HG02588 (cell line): ENCODE results near the gene RYR3.
A peak's percentile ranks its signal among the peaks of the same experiment; 100 is the strongest.

Experiments used
- ATAC-seq: cut with Tn5 transposase; IDR thresholded peaks from one replicate; pipeline ENCODE4 v1.9.1; 2021; ENCODE audit warnings: mild to moderate bottlenecking, moderate library complexity; ENCODE audit not compliant: unreplicated experiment

The RYR3 gene

DNA sequence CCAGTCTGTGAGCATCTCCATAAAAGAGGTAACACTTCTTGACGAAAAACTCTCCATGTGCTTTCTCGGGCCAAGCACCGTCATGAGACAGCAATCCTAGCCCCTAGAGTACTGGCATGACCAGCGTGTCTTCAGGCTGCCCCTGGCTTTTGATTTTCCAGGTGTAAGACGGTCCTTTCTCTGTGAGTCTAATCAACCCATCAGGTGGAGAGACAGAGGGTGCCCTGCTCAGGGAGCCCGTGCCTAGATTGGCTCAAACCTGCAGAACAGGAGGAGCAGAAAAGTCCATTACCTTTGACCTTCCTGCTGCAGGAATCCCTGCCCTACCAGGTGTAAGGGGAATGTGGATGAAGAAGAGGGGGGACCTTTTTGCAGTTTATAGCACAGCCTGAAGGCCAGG is 548.1 kb downstream of the RYR3 start:
- ATAC-seq = no peak

DNA sequence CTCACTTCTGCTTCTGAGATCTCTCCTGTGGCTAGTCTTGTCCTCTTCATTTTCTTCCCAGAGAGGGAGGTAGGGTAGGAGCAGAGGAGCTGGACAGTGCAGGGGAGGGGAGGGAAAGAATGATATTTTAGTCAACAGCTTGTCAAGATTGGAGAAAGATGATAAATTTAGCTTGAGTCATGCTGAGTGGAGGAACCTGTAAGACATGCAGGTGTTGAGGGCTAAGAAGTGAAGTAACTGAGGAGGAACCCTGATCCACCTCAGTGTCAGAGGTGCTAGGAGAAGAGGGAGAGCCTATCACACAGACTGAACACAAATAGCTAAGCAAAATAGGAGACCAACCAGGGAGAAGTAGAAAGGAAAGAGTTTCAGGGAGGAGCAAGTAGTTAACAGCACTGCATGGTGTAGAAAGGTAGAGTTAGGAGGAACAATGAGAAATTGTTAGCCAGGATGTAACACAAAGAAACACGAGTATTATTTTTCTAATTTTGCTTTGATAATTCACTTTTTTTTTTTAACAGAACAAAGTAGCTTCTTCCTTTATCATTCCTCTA is 549.3 kb downstream of the RYR3 start:
- ATAC-seq = no peak

DNA sequence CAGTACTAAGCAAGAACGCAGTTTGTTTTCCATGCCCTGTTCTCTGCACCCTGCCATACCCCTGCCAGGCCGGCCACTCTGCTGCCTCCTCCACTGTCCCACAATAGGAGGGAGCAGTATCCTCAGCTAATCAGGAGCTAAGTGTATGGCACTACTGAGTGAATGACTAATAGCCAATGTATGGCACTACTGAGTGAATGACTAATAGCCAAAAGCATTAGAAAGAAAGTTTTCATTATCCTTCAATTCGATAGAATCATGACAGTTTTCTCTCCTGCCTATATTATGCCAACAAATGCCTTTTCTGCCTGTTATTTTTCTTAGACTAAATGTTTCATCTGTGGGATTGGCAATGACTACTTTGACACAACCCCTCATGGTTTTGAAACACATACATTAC is 550.0 kb downstream of the RYR3 start:
- no peak for ATAC-seq

DNA sequence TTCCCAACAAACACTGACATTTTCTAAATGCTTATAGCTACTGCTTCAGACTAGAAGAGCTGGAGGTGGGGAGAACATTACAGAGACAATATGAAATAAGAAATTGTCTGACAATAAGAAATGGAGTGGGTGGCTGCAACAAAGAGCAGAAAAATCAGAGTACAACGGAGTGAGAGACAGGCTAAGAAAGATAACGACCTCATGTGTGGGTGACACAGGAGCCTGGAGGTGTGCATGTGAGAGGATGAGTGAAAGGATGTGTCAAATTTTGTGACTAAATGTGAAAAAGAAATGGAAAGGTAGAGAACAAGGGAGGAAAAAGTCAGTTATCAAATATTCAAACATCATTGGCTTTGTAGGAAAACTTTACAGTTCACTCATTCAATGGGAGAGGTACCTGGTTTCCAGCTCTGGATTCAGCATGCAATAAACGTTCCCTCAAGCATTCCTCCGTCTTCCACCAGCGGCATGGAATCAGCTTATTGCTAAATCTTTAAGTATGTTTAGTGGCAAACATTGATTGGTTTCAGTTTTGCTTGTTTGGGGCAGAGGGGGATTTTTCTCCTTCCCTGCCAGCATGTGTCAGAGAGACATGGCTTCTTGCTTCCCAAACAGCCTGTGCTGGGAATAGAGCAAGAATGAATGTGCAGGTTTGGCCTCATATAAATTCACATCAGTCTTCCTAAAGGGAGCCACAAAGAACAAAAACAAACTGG is 553.8 kb downstream of the RYR3 start:
- no peak for ATAC-seq

DNA sequence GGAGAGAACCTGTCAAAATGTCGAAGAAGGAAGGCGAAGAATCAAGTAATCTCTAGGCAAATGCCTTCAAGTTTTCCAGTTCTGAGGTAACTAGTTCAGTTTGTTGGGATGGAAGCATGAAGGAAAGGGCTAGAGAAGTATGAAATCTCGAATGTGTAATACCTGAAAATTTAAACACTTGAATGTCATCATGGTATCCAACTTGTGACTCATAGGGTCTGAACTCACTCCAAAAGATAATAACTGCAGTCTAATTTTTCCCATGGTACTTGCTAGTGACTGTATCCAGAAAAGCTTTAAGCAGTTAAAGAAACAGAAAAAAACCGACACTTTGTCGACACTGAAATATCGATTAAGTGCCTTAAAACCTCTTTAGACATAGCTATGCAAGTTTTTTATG is 554.6 kb downstream of the RYR3 start:
- ATAC-seq = no peak

DNA sequence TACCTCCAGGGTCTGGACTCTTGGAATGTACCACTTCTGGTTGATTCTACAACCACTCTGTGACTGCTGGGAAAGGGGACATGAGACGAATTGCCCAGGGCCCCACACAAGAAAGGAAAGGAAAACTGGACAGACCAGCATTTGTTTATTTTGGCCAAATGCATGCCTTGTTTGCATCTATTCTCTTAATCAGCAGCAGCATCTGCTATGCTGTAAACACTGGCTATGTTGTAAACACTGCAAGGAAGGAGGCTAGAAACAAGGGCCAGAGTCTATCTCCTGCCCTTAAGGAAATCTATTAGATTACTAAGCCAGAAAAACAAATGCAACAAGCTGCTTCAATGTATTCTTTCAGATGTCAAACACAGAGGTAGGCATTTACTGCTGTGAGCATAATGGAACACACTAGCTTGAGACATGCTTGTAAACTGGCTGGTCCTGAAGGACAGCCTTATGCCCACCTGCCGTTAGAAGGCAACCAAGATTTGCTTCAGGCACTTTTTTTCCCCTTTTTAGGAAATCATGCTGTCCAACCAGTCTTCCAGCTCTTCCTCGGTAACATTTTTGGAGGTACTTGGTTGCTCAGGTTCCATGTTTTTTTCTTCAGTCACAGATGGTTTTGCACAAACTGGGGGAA is 555.5 kb downstream of the RYR3 start:
- no peak for ATAC-seq

DNA sequence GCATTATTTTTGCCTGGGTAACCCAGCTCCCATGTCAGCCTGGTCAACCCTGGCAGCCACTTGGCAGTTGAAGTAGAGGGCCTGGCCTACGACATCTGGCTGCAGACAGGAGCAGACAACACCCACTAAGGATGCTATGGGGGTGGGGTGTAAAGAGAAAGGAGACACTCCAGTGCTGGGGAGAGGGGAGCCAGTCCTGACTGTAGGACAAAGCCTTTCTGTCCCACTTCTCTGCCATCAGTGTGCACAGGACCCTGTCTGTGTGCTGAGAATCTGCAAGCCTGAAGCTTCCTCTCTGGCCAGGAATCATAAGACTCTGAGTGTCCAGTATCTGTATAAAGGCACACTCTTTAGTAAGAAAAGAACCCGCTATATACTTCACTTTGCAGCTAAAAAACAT is 561.2 kb downstream of the RYR3 start:
- no peak for ATAC-seq

DNA sequence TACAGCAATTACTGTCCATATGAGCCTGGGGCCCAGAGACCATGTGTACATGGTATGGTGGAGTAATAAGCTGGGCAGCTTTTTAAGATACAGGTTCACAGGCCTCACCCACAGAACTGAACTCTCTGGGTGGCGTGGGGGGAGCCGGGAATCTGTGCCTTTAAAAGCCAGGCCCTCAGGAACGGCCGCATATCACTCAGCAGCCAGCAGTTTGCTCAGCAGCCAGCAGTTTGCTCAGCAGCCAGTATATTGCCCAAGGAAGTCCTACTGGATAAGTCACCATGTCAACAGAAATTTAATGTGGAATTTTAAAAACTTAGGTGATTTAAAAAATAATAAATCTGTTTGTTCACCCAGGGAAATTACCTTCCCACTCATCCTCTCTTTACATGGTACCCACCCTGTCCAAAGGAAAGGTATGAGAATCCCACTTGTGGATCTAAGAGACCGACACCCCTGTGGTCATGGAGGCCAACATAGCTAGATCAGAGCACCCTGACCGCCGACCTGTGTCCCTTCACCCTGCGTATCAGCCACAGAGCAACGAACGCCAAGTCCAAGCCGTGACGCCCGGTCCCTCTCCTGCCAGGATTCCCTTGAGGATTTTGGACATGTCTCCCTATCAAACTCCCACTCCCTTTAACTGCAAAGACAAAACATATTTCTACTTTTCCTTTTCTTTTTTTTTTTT is 561.8 kb downstream of the RYR3 start:
- no peak for ATAC-seq

DNA sequence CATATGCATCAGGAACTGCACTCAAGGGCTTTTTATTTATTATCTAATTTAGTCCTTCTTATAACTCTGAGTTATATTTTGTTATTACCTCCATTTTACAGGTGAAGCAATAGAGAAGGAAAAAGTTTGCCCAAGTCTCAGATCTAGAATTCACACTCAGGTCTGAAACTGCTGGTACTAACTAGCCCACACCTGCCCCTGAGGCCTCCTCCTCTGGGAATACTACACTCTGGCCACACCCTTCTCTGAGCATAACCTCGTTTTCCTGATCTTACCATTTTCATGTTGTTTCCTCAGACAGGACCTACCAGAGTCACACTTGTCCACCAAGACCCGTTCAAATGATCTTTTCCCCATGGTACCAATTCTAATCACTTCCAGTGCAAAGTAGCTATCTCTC is 563.4 kb downstream of the RYR3 start:
- ATAC-seq = no peak

DNA sequence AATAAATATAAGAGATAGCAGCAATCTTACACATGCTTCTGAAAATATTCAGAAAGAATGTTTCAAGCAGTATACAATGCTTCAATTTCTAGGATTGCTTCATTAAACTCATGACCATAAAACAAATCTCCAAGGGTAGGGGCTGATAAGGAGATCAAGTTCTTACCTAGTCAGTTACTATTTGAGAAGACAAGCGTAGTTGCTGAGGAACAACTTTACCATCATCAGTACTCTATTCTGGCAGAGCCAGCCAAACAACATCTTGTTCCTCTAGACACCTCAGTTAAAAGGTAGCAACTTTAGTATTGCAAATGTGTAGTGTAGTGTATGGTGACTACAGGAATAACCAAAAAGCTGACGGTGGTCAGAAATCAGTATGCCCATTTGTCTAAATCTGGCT is 572.2 kb downstream of the RYR3 start:
- ATAC-seq = no peak

DNA sequence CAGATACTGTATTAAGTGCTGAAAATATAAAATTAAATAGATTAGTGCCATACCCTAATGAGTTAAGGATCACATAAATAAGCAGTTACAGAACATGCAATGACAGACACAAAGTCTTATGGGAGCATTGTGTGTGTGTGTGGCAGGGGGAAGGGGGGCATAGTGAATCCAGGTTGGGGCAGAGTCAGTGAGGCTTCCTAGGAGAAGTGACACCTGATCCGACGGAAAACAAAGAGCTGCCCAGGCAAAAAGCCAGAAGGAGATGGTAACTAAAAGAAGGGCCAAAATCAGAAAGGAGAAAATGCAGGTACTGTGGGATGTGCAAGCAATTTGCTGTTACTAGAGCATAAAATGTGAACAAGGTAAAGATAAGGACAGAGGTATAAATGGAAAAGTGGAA is 577.4 kb downstream of the RYR3 start:
- no peak for ATAC-seq

DNA sequence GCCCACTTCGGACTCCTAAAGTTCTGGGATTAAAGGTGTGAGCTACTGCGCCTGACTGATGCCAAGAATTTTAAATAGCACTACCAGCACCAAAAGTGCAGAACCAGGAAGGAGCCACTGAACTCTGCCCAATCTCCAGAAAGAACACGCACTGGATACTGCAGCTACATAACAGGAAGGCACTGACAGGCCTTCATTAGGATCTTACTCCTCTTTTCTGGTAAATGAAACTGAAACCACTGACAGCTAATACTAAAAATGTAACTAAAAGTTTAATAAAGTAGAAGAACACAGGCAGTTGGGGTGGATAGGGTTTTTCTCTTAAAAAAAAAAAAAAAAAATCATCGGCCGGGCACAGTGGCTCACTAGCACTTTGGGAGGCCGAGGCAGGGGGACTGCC is 583.4 kb downstream of the RYR3 start:
- ATAC-seq = peak; percentile 54

DNA sequence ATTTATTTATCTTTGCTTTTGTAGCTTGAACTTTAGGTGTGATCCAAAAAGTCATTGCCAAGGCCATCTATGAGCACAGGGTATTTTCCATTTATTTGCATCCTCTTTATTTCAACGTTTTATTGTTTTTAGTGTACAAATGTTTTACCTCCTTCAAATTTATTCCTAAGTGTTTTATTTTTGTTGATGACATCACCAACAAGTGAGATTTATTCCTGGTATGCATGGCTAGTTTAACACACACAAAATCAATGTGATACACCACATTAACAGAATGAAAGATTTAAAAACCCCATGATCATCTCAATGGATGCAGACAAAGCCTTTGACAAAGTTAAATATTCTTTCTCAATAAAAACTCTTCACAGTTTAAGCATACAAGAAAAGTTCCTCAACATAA is 591.3 kb downstream of the RYR3 start:
- no peak for ATAC-seq

DNA sequence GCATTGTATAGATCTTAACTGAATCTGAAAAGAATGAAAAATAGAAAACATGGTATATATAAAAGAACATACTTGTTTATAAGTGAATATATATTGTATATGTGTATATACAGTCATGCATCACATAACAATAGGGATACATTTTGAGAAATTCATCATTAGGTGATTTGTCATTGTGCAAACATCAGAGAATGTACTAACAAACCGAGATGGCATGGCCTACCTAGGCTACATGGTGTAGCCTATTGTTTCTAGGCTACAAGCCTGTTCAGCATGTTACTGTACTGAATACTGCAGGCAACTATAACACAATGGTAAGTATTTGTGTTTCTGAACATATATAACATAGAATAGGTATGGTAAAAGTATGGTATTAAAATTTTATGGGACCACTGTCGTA is 592.9 kb downstream of the RYR3 start:
- no peak for ATAC-seq

DNA sequence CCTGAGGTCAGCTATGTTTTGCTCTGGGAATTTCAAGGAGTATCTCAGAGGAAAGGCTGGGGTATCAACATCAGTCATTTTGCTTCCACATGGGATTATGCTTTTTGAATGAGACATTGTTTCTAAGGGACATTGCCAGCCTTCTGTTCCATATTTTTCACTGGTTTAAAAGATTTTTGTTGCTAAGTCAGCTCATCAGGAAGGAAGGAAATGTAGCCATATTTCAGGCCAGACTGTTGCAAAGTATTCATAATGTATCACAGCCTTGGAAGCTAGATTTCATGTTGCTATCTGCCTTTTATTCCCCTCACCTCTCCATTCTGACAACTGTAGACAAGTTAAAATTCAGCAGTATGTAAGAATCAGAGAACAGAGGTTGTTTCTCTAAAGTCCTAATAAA is 596.6 kb downstream of the RYR3 start:
- ATAC-seq = no peak

DNA sequence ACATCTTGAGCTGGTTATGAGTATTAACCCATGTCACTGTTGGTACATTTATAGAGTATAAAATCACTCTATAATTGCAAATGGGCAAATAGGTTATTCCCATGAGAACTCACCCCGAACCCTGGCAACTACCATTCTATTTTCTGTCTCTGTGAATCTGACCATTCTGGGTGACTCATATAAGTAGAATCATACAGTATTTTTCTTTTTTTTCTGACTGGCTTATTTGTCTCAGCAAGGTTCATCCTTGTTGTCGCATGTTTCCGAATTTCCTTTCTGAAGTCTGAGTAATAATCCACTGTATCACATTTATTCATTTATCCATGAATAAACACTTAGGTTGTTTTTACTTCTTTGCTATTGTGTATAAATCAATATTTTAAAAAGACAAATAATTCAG is 597.6 kb downstream of the RYR3 start:
- no peak for ATAC-seq

DNA sequence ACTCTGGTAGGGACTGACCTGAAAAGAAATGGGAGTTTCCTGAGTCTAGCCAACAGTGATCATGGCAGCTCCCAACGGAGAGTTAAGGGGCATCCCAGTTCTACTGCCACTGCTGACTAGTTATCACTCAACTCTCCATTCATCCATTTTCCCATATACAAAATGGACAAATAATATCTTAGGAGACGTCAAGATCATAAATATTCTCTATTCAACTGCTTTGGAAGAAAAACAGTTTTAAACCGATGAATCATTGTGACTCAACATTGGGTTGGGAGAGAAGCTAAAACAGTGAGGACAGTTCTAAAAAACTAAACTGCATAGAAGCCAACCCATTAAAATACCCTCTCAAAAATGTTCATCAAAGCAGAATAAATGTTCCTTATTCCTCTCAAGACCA is 600.0 kb downstream of the RYR3 start:
- ATAC-seq = no peak

DNA sequence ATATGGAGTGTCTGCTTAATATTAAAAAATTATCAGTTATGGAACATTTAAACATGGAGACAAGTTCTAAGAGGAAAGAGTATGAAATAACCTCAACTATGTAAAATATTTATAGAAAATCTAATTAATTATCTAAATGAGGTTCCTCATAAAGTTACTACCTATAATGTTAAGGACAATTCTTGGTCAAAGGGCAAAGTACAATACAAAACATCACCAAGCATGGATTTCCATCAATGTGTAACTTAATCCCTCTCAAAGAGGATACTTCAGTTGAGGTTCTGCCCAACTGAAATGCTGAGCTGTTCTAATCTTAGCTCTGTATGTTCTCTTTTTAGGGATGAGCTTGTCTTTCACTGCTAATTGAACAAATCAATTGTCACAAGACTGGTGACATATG is 601.6 kb downstream of the RYR3 start:
- ATAC-seq = no peak

DNA sequence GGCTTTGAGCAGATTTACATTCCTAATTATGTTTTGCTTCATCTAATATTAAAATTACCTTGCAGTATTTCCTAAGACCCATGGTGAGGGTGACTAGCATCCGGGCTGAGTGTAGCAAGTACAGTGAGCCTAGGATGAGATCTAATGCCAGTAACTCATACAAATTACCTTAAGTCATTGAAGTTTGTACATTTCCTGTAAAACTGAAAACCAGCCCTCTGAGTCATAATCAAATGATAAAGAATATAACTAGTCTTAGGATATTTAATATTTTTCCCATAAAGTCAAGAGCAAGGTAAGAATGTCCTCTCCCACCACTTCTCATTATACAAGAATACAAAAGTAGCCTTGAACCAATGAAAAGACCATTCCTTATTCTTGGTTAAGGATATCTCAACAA is 602.7 kb downstream of the RYR3 start:
- no peak for ATAC-seq
